Psoas muscle (tissue), 8 donors: Measurements from ENCODE around the gene AKR7A3. TPM values are rescaled to one million over a fixed set of nuclear protein-coding genes. Genes with fewer than 3 reads are reported as not detected.

Experiments used
- ATAC-seq, 4 donors: fragments of 200-7000 bp; cut with Tn5 transposase; one replicate each; pipeline ENCODE4 v1.9.1; 2020; ENCODE audit warnings: moderate library complexity in 3 of 4, mild to moderate bottlenecking in 2 of 4
- DNase-seq, 2 donors: peaks; one replicate each; pipeline ENCODE4 v3.0.0-alpha.2; 2020
- H3K27ac ChIP-seq: fragments of 200-600 bp; one replicate; pipeline ENCODE4 v1.8.0; 2022
- H3K27me3 ChIP-seq, 3 donors: fragments of 200-600 bp in 1 of 3; one replicate each; pipeline versions ENCODE4 v1.6.1 to v1.8.0; 2013 to 2022; ENCODE audit warnings: low read length in 2 of 3, mild to moderate bottlenecking in 2 of 3, moderate library complexity in 1 of 3; ENCODE audit not compliant: insufficient read depth in 3 of 3
- H3K36me3 ChIP-seq, 2 donors: fragments of 200-600 bp in 1 of 2; one replicate each; pipeline versions ENCODE4 v1.6.1 to v1.8.0; 2013 to 2022; ENCODE audit warnings: low read depth in 1 of 2, mild to moderate bottlenecking in 1 of 2, moderate library complexity in 1 of 2; ENCODE audit not compliant: insufficient read depth in 1 of 2
- H3K4me1 ChIP-seq: fragments of 200-600 bp; one replicate; pipeline ENCODE4 v1.8.0; 2022
- H3K4me3 ChIP-seq: fragments of 200-600 bp; one replicate; pipeline ENCODE4 v1.8.0; 2022; ENCODE audit warnings: mild to moderate bottlenecking
- H3K9me3 ChIP-seq: fragments of 200-600 bp; one replicate; pipeline ENCODE4 v1.8.0; 2022
- WGBS, 3 donors: extraction: QIAGEN DNeasy Blood & Tissue Kit; methylation state at CpG; one replicate each; pipeline versions ENCODE4 v1.1.6 to v1.1.7; 2013; 5-methylcytosine and 5-hydroxymethylcytosine counted together
- intact Hi-C, 2 donors: fragments of 100-400 bp; cut with DNase I; formaldehyde crosslinking; loops; one replicate each; pipeline versions ENCODE4 v1.11.0 to v1.14.2; 2022
- polyA plus RNA-seq, 3 donors: library from polyadenylated mRNA; stranded (reverse); fragments of 200-250 nt; gene quantifications; one replicate each; pipeline ENCODE4 v1.2.3, GENCODE V29; 2013
- total RNA-seq, 4 donors: library from RNA; stranded (reverse); fragmentation: NEBNext Ultra II Directional in 2 of 4; extraction: Animal tissue kit (Norgen Biotek cat#: 25700) in 2 of 4; gene quantifications; one replicate each; pipeline versions ENCODE4 v1.2.1 to v1.2.4, GENCODE V29; 2021 to 2023
- TF ChIP-seq, protein P1 (sequence below): fragments of 200-600 bp; IDR thresholded peaks from one replicate; pipeline ENCODE4 v1.8.0; 2022; ENCODE audit warnings: antibody characterized with exemption
- donor health status: healthy with polysubstance abuse.
- donor health status: DM: no; HTN: no; CAD: no; lungs with moderate emphysema.
- donor health status: Bipolar disorder and iron deficiency.
- donor health status: healthy.
- donor health status: DM: yes; HTN: yes; CAD: no.
- donor health status: DM: no; HTN: no; CAD: no.
- donor health status: DM: no; HTN: no; CAD: no.
- donor health status: DM: yes; HTN: yes; CAD: no.

Gene AKR7A3
- total and polyA plus RNA-seq, 7 donors = 0.15 to 0.42 (median 0.34) TPM; not detected in 1

GRCh38 chr1:19317126-19317910 lies 28.7 kb upstream of the AKR7A3 start:
- Histone ChIP-seq H3K36me3 (peaks cover 0 to 45% of the 10 kb centered on the region in 2 donors), H3K4me1 (peaks cover 19% of the 10 kb centered on the region), H3K9me3 (no peaks in the 10 kb centered on the region), H3K27ac (no peak overlapping the region), H3K27me3 (no peaks in the 10 kb centered on the region), H3K4me3 (no peak overlapping the region)
- intact Hi-C loops = no loop called here
- WGBS, 3 donors = 68 to 75% (median 73%) methylated on average over 13 of the region's 13 CpGs
- no peak for ATAC-seq
- TF ChIP-seq, protein P1, sequence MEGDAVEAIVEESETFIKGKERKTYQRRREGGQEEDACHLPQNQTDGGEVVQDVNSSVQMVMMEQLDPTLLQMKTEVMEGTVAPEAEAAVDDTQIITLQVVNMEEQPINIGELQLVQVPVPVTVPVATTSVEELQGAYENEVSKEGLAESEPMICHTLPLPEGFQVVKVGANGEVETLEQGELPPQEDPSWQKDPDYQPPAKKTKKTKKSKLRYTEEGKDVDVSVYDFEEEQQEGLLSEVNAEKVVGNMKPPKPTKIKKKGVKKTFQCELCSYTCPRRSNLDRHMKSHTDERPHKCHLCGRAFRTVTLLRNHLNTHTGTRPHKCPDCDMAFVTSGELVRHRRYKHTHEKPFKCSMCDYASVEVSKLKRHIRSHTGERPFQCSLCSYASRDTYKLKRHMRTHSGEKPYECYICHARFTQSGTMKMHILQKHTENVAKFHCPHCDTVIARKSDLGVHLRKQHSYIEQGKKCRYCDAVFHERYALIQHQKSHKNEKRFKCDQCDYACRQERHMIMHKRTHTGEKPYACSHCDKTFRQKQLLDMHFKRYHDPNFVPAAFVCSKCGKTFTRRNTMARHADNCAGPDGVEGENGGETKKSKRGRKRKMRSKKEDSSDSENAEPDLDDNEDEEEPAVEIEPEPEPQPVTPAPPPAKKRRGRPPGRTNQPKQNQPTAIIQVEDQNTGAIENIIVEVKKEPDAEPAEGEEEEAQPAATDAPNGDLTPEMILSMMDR = no peak
- no peak for DNase-seq

DNA sequence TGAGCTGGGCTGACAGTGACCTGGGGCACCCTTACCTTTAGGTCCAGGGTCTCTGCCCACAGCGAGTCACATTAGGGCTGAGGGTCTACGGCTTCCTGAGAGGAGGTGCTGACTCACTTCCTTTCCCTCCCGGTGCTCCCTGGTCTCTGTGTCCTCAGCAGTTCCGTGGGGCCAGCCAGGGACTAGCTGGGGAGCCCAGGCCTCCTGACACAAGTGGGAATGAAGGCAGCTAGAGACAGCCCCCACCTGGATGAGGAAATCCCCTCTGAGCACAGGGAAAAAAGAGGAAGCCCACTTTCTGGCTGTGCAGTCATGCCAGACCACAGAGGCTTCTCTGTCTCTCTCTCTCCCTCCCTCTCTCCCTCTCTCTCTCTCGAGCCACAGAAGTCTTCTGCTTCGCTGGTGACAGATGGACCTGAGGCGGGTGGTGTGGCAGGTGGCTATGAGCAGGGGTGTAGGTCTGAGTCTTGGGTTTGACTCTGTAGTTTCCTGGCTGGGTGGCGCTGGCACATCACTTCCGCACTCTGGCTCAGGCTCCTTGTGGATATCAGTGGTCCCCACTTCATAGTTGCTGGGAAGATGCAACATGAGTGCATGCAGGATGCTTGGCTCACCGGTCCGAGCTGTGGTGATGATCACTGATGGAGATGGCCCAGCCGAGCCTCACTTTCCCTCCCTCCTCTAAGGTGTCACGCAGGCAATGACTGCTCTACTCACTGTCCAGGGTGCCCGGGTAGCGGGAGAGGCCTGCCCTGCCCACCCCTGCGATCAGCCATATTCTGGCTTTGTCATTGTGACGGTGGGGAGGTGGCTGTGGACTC lies 27.0 kb upstream of the AKR7A3 start:
- no peak for ATAC-seq
- Histone ChIP-seq H3K9me3 (no peaks in the 10 kb centered on the region), H3K4me1 (peaks cover 24% of the 10 kb centered on the region), H3K27ac (no peak overlapping the region), H3K4me3 (no peak overlapping the region), H3K27me3 (no peaks in the 10 kb centered on the region), H3K36me3 (peaks cover 0 to 32% of the 10 kb centered on the region in 2 donors)
- TF ChIP-seq, protein P1 = no peak
- intact Hi-C loops = no loop called here
- no peak for DNase-seq
- 71 to 77% (median 73%) methylated on average over 16 to 17 of the region's 17 CpGs for WGBS, 3 donors

DNA sequence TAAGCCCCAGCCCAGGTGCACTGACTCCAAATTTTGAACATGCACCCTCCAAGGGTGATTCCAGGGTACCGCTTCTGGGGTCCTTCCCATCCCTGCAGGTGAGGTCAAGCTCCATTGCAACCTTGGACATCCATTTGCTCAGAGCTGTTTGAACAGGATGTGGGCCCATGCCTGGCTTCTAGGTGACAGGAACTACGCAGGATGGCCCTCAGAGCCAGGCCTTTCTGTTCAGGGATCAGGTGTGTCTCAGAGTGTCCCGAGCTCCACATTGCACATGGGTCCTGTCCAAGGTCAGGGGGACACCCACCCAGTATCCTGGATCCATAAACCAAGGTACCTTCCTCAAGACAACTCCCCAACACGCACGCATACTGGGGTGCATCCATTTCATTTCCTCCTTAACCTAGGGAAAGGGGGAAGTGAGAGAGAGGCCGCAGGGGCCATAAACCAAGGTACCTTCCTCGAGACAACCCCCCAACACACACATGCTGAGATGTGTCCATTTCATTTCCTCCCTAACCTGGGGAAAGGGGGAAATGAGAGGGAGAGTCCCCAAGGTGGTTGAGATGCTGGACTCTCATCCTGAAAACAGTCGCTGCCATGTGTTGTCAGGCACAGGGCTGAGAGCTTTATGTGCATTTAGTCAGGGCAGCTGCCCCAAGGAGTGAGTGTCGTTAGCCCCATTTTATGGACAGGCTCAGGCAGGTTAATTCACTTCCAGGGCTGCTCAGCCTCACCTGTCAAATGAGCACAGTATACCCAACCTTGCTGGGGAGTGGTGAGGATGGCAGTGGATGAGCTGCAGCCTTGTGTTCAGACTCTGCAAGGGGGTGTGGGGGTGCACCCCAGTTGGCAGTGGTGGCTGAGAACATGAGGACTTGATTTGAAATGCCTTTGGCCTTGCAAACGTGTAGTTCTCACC lies 25.7 kb upstream of the AKR7A3 start:
- TF ChIP-seq, protein P1 = no peak
- no peaks in the 10 kb centered on the region for H3K27me3 ChIP-seq
- no peaks in the 10 kb centered on the region for H3K9me3 ChIP-seq
- peak overlapping the region; percentile 97 for H3K4me3 ChIP-seq
- peaks cover 0 to 24% of the 10 kb centered on the region in 2 donors for H3K36me3 ChIP-seq
- no peak for DNase-seq
- WGBS, 3 donors = 86 to 91% (median 86%) methylated on average over 10 of the region's 10 CpGs
- H3K27ac ChIP-seq = peak overlapping the region; percentile 23
- no peak for ATAC-seq
- intact Hi-C loops = loop anchor here in 1 of 2 donors (5.0 kb wide), 1 partner anchor 62 kb away; the partner anchor contains the start of genes EMC1 and MRTO4
- peaks cover 28% of the 10 kb centered on the region for H3K4me1 ChIP-seq

- WGBS, 3 donors = 91 to 96% (median 94%) methylated on average over 4 of the region's 4 CpGs
- intact Hi-C loops = loop anchor here in 1 of 2 donors (5.0 kb wide), 1 partner anchor 61 kb away; the partner anchor contains the start of genes EMC1 and MRTO4
Observed at GRCh38 chr1:19313636-19313959, 25.0 kb upstream of the AKR7A3 start.

More at GRCh38 chr1:19313636-19313959, 25.0 kb upstream of the AKR7A3 start:
- TF ChIP-seq, protein P1 = no peak
- ATAC-seq (no peak), DNase-seq (no peak)
- H3K9me3 ChIP-seq = no peaks in the 10 kb centered on the region
- H3K36me3 ChIP-seq = peaks cover 0 to 18% of the 10 kb centered on the region in 2 donors
- peak overlapping the region; percentile 97 for H3K4me3 ChIP-seq
- peak overlapping the region; percentile 99 for H3K27ac ChIP-seq
- H3K27me3 ChIP-seq = no peaks in the 10 kb centered on the region
- H3K4me1 ChIP-seq = peaks cover 28% of the 10 kb centered on the region
